HG03064 (cell line): Measurements from ENCODE around the gene COLGALT1.
"Not testable (repeated sequence)": the region's sequence is repeated elsewhere in the genome, so short reads cannot be mapped to it uniquely, and the experiment has no call there.

Experiments
- ATAC-seq: cut with Tn5 transposase; IDR thresholded peaks from one replicate; pipeline ENCODE4 v1.9.1; 2021; ENCODE audit warnings: low read depth; ENCODE audit not compliant: unreplicated experiment

COLGALT1 gene

DNA sequence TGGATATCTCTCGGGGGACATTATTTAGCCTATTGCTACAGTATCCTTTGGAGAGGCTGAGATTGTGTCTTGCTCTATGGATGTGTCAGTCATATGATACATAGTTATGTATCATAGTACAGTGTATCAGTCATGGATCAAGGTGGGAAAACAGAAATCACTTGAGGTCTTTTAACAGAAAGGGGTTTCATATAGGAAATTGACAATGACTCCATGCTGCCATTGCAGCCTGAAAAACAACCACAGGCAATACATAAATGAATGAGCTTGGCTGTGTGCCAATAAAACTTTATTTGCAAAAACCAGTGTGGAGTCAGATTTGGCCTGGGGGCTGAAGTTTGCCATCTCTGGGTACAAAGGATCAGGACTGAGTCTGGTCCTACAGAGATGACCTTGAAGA lies 35.4 kb downstream of the COLGALT1 start:
- ATAC-seq: no peak

DNA sequence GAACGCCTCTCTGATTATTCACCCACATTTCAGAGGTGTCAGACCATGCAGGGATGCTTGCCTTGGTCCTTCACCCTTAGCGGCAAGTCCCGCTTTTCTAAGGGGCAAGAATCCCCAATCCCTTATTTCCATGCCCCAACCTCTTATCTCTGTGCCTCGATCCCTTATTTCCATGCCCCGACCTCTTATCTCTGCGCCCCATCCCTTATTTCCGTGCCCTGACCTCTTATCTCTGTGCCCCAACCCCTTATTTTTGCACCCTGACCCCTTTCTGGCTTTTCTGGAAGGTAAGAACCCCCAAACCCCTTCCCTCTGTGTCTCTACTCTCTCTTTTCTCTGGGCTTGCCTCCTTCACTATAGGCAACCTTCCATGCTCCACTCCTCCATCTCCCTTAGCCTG lies 38.8 kb downstream of the COLGALT1 start:
- ATAC-seq: not testable (repeated sequence)

DNA sequence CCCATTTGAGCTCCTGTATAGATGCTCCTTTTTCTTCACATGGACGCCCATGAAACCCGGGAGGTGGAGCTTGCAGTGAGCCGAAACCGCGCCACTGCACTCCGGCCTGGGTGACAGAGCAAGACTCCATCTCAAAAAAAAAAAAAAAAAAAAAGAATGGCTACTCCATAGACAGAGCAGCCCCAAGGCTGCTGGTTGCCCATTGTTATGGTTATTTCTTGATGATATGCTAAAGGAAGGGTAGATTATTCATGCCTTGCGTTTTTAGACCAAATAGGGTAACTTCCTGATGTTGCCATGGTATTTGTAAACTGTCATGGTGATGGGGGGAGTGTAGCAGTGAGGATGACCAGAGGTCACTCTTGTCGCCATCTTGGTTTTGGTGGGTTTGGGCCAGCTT lies 42.6 kb downstream of the COLGALT1 start:
- not testable (repeated sequence) for ATAC-seq

DNA sequence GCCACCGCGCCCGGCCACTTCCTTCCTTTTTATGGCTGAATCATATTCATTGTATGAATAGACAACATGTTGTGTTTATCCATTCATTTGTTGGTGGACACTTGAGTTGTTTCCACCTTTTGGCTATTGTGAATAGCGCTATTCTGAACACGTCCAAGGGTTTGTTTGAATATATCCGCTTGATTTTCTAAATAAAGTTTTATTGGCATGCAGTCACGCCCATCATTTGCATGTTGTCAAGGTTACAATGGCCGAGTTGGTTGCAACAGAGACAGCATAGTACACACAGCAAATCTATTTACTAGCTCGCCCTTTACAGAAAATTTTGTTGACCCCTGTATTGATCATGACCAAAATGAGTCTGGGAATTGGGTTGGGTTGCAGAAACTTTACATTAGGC lies 43.5 kb downstream of the COLGALT1 start:
- no peak for ATAC-seq

DNA sequence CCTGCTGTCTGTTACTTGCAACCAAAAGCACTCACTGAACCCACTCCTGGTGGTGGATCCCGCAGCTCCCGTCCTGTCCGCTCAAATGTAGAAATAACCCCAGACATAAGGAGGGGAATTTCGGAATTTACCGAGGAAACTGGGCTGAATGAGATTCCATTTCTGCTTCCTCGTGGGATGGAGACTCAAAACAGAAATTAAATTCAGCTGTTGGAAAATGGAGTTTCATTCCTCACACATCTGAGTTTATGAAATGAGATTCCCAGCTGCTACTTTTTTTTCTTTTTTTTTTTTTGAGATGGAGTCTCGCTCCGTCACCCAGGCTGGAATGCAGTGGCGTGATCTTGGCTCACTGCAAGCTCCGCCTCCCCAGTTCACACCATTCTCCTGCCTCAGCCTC lies 44.3 kb downstream of the COLGALT1 start:
- no peak for ATAC-seq

DNA sequence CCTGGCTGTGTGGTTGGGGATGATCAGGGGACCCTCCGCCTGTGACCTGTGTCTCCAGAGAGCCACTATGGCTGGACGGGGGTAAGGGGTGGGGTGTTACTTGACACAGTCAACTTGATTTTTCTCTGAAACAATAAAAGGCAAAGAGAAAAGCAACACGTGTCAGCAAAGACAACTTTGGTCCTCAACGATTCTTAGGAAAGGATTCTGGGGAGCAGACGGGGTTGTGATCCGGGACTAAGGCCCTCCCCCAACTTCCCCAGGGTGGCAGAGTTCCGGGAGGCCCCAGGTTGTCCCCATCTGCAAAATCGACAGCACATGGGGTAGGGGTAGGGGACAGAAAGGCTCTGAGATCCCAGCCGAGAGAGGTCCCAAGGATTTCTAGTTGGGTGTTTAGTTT lies 46.2 kb downstream of the COLGALT1 start:
- ATAC-seq: no peak

DNA sequence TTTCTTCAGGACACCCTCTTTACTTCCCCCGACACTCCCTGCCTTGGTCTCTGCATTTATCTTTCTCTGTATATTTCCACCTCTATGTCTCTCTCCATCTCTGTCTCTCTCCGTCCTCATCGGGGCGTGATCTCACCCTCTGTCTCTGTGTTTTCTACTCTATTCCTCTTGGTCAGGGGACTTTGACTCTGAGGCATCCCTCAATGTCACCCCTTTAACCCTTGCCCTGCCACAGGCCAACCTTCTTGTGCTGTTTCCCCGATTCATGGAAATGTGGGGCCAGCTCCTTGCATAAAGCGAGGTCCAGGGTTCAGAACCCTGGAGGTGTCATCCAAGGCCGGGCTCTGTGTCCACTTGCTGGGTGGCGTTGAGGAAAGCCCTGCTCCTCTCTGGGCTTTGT lies 46.8 kb downstream of the COLGALT1 start:
- ATAC-seq: no peak

DNA sequence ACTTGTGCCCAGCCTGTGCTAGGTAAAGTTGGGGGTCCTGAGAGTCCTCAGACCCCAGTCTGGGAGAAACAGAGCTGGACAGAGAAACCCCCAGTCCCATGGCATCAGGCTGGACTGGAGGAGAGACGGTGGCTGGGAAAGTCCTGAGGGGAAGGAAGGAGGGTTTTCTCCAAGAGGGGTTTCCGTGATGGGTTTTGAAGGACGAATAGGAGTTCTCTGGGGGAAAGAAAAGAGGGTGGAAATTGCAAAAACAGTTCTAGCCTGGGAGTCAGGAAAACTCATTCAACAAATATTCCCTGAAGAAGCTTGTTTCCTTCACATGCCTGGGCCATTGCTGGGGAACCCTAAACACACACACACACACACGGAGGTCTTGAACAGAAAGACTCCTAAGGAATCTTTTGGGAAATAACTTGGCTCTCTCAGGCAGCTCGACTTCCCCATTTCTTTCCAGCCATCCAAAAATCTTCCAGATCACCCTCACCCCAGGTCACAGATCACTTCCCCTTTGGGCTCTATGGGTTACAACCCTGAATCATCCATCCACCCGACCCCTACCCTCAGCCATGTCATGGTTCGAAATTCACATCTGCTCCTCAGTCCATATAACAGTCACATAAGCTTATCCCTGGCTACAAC lies 47.5 kb downstream of the COLGALT1 start:
- ATAC-seq: no peak

DNA sequence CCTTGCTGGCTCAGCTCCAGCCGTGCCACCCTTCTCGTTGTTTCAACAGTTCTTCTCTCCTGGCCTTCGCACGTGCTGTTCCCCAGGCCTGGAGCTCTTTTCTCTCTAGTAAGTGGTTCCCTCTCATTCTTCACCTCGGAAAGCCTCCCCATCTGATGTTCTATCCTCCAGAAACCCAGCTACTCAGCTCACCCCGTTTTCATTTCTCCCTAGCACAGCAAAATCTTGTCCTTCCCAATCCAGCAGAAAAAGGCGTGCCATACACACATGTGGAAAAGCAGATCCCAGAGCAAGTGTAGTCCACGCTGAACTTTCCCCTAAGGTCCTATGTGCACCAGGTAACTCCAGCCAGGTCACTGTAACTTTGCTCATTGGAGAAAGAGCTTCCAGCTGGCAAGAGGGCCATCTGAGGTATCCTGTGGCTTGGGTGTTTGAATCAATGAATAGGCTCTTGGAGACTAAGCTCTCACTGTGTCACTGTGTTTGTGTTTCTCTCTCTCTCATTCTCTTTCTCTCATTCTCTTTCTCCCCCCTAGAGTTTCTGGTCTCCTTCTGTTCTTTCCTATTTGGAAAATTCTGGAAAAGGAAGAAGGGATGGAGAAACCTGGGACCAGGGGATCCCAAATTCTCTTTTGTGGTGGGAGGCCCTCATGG lies 49.0 kb downstream of the COLGALT1 start:
- no peak for ATAC-seq

DNA sequence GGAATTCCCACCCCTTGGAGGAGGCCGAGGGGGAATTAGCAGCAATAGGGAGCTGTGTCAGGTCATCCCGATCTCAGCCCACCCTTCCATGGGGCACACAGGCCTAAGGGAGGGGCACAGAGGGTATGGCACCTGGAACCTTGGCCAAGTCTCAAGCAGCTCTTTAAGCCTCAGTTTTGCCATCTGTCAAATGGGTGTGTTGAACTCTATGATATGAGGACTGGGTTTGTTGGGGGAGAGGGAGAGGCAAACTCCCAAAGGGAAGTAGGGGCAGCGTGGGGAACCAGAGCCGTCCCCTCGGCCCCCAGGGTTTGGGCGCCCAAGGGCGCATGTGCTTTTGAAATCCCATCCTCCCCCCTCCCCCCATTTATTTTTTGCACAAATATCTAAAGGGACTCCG lies 49.7 kb downstream of the COLGALT1 start:
- ATAC-seq: no peak

DNA sequence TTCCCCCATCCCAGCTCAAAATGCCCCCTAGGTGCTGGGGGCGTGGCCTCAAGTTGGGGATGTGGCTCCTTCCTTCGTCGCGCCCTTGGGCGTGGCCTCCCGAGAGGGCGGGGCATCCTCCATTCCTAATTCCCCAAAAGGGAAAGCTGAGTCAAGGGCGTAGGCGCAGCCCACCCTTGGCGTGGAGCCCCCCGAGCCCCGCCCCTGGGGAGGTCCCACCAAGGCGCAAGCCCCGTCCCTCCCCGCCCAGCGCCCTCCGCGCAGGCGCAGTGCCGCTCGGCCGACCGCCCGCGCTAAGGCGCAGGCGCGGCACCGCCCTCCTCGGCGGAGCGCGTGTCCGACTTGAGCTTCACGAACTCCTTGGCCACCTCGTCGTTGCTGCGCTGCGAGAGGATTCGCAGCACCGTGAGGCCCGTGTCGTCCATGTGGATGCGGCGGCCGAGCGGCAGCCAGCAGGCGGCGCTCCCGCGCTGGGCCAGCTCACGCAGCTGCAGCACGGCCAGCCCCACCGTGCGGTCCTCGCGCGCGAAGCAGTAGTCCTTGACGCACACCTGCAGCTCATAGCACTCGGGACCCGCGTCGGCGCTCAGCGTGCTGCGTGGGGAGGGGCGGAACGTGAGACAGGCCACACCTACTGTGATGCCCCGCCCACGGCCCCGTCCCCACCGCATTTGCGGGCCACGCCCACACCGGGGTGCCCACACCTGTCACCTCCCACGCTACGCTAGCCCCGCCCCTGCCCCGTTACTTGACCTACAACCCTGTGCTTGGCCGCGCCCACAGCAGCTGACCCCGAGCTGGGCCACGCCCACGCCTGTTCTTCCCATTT lies 50.5 kb downstream of the COLGALT1 start:
- ATAC-seq: no peak

DNA sequence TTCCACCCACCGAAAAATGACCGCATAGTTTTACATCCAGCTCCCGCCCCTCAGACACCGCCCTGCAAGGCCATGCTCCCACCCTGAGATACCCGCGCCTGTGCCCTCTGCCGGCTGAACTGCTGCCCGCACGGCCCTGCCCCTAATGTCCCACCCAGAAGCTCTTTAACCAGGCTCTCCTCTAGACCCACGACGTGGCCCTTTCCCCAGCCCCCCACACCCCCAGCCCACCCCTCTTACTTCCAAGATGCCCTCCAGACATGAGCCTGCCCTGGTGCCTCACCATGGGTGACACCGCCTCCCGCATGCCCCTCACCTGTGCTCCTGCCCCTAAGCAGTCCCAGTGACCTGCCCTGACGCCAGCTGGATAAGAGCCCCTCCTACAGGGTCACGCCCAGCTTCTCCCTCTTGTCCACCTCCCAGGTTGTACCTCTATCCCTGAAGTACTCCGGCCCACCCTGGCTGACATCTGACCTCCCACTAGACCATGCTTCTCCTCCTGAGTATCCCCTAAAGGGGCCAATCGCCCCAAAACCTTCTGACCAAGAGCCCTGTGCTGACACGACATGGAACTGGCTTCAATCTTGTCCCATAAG lies 51.2 kb downstream of the COLGALT1 start:
- no peak for ATAC-seq

DNA sequence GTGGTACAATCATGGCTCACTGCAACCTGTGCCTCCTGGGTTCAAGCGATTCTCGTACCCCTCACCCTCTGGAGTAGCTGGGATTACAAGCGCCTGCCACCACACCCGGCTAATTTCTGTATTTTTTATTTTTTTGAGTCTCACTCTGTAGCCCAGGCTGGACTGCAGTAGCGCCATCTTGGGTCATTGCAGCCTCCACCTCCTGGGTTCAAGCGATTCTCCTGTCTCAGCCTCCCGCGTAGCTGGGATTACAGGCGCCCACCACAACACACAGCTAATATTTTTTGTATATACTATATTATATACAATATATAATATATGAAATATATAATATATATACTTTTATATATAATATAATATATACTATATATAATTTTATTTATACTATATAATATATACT lies 52.5 kb downstream of the COLGALT1 start:
- ATAC-seq: no peak

DNA sequence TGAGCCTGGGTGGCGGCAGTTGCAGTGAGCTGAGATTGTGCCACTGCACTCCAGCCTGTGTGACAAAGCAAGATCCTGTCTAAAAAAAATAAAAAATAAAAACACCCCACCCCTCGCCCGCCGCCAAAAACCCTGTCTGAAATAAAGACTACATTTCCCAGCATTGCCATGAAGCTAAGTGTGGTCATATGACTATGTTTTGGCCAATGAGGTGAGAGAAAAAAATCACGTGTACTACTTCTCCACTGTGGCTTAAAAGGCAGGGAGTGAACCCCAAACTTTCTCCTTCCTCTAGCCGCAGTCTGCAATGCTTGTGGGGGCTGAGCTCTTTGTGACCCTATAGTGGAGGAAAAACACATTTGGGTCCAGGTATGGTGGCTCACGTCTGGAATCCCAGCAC lies 54.9 kb downstream of the COLGALT1 start:
- no peak for ATAC-seq

DNA sequence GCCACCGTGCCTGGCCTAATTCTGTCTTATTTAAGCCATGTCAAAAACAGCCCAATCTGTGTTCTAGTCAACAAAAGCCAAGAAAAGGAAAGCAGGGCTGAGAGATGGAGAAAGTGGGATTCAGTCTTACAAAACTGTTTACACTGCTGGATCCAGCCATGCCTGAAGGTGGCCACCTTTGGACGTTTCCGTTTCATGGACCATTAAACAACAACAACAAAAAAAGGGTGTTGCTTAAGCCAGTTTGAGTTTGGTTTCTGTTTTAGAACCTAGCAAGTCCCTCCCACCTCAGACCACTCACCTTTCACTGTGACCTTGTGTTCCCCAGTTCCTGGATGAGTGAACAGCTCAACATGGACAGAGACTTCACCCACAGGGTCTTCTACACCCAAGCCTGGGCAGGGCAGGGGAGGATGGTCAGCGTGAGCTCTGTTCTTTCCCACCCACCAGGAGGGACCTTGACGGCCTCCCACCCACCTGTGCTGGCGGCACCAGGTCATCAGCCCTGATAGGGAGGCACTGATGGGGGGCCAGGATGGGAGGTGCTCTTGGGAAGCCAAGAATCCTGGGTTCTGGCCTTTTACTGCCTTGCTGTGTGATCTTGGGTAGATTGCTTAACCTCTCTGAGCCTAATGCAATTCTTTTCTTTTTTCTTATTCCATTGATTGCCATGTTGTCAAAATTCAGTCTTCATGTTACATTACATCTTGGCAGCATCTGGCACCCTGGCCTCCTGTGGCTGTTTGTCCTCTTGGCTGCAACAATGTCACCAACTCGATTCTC lies 56.2 kb downstream of the COLGALT1 start:
- no peak for ATAC-seq

DNA sequence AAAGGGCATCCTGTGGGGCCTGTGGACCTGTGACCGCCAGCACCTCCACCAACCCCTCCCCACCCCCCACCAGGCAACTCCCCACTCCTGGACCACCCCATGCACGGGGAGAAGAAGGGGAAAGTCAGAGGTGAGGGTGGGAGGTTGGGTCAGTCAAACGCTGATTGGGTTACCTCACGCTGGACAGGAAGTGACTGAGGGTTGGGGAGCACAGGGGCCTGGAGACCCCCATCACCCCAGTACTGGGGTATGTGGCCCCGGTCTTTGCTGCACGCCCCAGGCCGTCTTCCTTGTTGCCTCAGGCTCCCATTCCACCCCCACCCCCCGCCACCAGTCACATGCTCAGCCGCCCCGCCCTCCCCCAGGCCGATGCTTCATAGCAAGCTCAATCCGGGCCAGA lies 59.0 kb downstream of the COLGALT1 start:
- no peak for ATAC-seq

DNA sequence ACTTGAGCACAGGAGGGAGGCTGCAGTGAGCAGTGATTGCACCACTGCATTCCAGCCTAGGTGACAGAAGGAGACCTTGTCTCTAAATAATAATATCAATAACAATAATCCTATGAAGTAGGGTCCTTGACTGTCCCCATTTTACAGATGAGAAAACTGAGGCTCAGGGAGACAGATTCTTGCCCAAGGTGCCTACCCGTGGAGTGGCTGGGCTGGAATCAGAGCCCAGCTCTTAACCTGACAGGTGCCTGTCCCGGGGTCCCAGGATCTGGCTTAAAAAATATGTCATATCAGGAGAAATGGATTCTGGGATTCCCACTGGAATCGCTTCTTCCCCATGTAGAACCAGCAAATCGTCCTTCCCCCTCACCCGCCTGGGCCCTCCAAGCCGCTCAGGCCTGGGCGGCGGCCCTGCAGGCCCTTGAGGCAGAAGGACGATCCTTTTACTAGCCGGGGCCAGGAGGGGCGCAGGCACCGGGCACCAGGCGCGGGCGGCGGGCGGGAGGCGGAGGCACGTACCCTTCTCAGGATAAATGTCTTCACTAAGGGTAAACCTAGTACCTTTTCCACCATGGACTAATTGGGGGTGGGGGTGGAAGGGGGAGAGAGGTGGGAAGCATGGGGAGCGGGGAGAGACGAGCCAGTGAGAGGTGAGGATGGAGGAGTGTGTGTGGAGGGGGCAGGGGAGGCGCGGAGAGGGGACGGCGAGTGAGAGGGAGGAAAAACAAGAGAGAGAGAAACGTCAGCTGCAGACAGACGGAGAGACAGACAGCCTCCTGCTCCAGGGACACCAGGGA lies 60.6 kb downstream of the COLGALT1 start:
- ATAC-seq: no peak

DNA sequence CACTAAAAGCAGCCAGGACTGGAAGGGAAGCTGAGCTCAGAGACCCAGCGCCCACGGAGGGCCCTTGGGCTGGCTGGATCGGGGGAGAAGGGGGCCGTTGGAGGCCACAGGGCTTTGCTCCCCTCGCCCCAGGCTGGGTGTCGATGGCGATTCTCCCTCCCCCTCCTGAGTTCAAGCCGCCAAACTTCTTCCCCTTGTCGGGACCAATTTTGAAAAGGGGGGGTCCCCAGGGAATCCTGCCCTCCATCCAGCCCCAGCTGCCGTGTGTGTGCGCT lies 61.2 kb downstream of the COLGALT1 start:
- ATAC-seq: no peak

DNA sequence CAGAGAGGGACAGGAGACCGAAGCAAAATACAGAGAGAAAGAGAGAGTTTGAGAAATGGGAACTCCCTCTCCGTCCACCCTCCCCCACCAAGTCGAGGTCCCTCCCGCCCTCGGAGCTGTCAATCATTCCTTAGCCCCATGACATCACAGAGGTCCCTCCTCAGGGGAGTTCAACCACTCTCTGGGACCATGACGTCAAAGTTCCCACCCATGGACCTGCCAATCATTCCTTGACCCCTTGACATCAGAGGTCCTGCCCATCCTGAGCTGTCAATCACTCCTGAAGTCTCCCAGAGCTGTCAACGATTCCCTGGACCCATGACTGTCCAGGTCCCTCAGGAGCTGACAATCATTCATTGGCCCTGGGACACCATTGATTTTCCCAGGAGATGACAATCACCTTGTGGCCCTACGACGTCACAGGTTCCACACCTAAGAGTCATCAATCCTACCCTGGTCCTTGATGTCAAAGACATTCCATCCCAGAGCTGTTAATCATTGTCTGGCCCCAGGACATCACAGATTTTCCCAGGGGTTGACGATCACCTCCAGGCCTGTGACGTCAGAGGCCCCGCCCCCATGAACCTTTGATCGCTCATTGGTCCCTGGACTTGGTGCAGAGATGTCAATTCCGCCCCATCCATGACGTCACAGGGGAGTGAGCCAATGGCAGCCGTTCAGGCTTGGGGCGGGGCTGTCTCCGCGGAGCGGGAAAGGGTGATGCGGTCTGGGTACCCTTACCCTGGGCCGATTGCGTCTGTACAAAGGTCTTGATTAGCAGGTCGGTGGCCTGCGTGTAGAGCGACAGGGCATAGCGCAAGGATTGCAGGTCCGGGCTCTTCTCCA lies 61.7 kb downstream of the COLGALT1 start:
- no peak for ATAC-seq
